ENCODE data around the gene IL31RA.
"Not testable (repeated sequence)": the region's sequence is repeated elsewhere in the genome, so short reads cannot be mapped to it uniquely, and the experiment has no call there.

IL31RA gene

GRCh38 chr5:55850839-55851674, at the start of gene IL31RA:
IL31RA (plus strand) TSS chr5:55851357; CDS start chr5:55851571, 214 bp downstream.
- peak; percentile 86 for DNase-seq

DNA sequence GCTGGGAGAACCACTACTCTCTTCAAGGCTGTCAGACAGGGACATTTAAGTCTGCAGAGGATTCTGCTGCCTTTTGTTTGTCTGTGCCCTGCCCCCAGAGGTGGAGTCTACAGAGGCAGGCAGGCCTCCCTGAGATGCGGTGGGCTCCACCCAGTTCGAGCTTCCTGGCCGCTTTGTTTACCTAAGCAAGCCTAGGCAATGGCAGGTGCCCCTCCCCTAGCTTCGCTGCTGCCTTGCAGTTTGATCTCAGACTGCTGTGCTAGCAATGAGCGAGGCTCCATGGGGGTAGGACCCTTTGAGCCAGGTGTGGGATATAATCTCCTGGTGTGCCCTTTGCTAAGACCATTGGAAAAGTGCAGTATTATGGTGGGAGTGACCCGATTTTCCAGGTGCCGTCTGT, 42.3 kb upstream of the IL31RA start:
- DNase-seq: not testable (repeated sequence)

DNA sequence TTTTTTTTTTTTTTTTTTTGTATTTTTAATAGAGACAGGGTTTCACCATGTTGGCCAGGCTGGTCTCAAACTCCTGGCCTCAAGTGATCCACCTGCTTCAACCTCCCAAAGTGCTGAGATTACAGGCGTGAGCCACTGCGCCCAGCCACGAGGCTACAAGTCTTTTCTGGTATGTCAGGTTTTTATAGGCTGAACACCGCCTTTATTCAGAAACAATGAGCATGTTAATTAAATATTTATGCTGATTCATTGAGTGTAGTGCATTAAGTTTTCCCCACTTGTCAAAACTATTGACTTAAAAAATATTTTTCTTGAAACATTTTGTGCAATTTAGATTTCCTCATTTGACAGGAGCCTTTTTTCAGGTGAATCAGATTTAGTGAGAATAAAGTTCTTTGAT, 35.2 kb upstream of the IL31RA start:
- DNase-seq: not testable (repeated sequence)

- DNase-seq: peak; percentile 92
Measured at GRCh38 chr5:55816342-55816741, 34.8 kb upstream of the IL31RA start.

GRCh38 chr5:55817030-55817429, 34.1 kb upstream of the IL31RA start:
- DNase-seq: no peak

DNA sequence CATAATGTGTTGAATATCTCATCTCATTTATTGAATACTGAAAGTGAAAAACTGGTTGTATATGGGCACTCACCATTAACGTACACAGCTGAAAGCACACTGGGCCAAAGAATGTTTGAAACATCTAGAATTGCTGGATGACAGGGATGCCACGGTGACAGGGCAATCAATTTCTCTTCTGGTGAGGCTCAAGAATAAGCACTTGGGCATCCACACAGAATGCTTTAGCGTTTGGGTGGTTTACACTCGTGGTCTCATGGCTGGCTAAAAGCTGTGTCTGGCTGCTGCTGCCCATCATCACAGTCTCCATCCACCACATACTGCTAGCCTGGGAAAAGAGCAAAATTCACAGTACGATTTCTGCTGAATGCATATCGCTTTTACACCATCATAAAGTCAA, 30.7 kb upstream of the IL31RA start:
- peak; percentile 23 for DNase-seq

- DNase-seq: peak; percentile 5
Measured at GRCh38 chr5:55821731-55822512, 29.2 kb upstream of the IL31RA start.

DNA sequence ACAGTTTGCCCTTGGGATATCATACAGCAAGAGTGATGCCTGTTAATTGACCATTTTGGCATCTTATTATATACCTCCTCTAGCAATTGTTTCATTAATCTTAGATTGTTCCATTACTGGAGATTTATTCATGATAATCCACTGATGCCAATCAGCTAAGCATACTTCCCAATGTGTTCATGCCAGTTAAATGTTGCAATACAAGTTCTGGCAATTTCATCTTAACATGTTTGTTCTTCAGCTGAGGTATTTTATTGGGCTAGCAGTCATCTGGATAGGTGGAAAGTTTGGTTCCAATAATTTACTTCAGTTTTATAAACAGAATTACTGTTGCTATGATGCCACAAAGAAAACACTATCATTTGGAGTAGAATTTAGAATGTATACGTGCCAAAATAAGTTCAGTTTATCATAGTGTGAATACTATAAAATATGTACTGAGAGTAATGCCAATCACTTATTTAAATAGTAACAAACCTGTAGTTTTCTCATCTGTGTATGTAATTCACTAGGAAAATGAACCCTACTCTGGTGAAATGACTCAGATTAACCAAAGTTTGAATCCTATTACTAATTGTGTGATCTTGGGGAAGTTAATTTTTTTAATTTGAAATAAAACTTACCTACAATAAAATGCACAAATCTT, 27.9 kb upstream of the IL31RA start:
- DNase-seq: no peak

- DNase-seq: no peak
Measured at GRCh38 chr5:55829956-55830355, 21.2 kb upstream of the IL31RA start.

DNA sequence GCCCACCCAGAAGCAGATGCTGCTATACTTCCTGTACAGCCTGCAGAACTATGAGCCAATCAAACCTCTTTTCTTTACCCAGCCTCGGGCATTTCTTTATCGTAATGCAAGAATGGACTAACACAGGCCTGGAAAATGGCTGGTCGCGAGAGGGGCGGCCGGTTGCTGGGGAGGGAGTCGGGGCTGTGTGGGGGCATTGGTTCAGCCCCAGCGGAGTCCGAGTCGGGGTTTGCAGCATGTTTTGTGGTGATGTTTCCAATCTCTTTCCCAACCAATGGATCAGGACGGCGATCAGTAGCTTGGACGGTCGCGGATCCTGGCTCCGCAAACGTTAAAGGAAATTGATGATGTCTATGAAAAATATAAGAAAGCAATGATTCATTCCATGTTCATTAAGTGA, 18.7 kb upstream of the IL31RA start:
- DNase-seq: no peak

DNA sequence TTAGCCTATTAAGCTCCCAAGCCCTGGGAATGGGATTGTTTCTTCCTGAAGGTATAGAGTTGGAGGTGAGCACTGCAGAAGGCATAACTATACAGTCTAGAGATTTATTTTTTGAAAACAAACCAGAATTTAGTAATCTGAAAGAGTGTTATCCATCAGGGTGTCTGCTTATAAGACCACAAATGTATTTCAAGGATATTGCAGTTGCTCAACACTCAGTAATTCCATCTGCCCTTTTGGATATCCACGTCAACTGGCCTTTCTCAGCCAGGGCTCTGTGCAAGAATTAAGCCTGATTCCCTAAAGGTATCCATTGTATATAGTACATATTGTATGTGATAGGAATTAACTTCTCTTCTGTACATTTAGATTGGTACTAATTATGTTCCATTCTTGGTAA, 15.0 kb upstream of the IL31RA start:
- no peak for DNase-seq

DNA sequence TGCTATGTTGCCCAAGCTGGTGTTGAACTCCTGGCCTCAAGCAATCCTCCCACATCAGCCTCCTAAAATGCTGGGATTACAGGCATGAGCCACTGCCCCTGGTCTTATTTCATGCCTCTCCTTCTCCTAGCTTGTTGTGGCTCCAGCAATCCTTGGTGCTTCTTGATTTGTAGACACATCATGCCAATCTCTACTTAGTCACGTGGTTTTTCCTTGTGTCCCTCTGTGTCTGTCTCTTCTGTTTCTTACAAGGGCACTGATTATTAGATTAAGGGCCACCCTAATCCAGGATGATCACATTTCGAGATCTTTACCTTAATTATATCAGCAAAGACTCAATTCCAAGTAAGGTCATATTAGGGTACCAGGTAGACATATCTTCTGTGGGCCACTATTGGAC, 9.2 kb upstream of the IL31RA start:
- DNase-seq: no peak

DNA sequence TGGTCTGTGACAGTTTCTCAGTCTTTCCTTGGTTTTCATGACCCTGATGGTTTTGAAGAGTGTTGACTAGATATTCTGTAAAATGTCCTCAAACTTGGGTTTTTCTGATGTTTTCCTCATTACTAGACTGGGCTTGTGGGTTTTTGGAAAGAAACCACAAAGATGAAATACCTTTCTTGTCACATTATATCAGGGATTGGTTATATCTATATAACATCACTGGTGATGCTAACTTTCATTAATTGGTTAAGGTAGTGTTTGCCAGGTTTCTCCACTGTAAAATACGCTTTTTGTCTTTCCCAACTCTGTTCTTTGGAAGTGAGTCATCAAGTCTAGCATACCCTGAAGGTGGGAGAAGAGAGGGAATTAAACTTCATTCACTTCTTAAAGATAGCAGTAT, 3.3 kb upstream of the IL31RA start:
- peak; percentile 61 for DNase-seq

DNA sequence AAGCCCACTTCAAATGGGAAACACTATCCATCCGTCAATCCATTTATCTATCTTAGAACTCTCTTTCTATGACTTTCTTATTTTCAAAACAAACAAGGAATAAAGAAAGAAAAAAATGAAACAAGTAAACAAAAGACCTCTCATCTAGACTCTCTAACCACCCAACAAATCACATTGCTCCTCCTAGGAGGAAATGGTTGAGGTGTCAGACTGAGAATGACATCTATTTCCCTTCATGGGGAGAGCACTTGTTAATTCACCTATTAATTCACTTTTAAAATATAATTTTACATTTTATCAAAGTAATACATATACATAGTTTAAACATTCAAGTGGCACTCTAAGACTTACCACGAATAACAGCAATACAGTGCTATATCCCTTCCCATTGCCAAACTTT, 2.4 kb upstream of the IL31RA start:
- DNase-seq: no peak

DNA sequence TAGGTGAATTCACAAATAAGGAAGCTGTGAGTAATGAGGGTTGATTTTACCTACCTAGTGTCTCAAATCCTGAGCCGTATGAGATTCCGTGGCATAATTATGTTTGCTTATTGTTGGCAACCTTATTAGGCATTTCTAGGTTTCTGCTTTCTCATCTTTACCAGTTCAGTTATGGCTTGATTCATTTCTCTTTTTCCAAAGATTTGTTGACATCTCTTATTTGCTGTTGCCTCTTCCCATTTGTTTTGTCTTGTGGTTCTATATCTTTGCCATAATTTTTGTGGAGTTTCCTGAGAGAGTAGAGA, 470 bp downstream of the IL31RA start:
- no peak for DNase-seq

GRCh38 chr5:55852503-55852902, 1.3 kb downstream of the IL31RA start:
- no peak for DNase-seq

DNA sequence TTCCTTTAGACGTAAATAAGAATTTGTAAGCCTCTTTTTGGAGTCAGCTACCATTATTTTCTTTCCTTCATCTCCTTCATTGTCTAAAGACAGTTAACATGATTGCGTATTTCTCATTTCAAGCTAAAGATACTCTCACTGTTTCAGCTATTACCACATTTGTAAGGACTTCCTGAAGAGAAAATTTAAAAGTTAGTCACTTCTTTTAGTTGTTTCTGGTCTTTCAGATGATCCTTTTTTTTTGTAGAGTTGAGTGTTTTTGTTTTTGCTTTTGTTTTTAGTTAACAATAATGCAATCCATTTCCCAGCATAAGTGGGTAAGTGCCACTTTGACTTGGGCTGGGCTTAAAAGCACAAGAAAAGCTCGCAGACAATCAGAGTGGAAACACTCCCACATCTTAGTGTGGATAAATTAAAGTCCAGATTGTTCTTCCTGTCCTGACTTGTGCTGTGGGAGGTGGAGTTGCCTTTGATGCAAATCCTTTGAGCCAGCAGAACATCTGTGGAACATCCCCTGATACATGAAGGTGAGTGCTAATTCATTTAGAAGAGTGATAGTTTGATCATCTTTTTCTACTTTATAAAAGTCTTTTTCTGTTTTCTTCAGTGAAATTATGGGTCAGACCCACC, 2.0 kb downstream of the IL31RA start:
- DNase-seq: no peak

DNA sequence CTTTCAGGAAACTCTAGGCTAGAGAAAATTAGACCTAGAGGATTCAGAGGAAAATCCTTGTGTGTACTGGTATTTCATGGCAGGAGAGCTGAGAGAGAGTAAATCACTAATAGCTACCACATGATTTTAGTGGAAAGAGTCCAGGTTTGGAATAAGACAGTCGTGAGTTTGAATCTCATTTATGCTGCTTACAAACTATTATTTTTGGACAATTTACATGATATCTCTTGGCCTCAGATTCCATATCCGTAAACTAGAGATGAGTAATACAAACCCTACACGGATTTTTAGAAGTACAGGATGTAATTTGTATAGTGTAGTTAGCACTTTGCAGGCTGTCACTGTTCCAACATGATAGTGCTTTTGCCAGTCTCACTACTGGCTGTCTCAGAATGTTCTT, 2.7 kb downstream of the IL31RA start:
- peak; percentile 80 for DNase-seq

GRCh38 chr5:55855509-55855908, 4.4 kb downstream of the IL31RA start:
- peak; percentile 43 for DNase-seq

GRCh38 chr5:55856516-55857246, 5.5 kb downstream of the IL31RA start:
- DNase-seq: no peak

GRCh38 chr5:55857247-55857640, 6.1 kb downstream of the IL31RA start:
- DNase-seq: no peak

- DNase-seq: no peak
Measured at GRCh38 chr5:55858104-55858503, 6.9 kb downstream of the IL31RA start.

- DNase-seq: no peak
Measured at GRCh38 chr5:55860288-55860687, 9.1 kb downstream of the IL31RA start.
